B cell (primary cell): ENCODE data around the gene ADH4.

ENCODE experiments used
- CTCF ChIP-seq: fragments of 200-600 bp; IDR thresholded peaks from one replicate; pipeline ENCODE4 v1.8.0; 2022; ENCODE audit warnings: antibody characterized with exemption, mild to moderate bottlenecking
- EZH2 ChIP-seq: IDR thresholded peaks from 2 replicates; pipeline ENCODE4 v1.6.1; 2012; ENCODE audit warnings: borderline replicate concordance, low read depth, mild to moderate bottlenecking, moderate library complexity, low read length; ENCODE audit not compliant: insufficient read depth, poor library complexity, severe bottlenecking

- TF ChIP-seq CTCF (no peak), EZH2 (no peak)
Observed at GRCh38 chr4:99078931-99079624, 65.0 kb downstream of the ADH4 start.
